Measurements from ENCODE around the gene HTR2B.

HTR2B gene

DNA sequence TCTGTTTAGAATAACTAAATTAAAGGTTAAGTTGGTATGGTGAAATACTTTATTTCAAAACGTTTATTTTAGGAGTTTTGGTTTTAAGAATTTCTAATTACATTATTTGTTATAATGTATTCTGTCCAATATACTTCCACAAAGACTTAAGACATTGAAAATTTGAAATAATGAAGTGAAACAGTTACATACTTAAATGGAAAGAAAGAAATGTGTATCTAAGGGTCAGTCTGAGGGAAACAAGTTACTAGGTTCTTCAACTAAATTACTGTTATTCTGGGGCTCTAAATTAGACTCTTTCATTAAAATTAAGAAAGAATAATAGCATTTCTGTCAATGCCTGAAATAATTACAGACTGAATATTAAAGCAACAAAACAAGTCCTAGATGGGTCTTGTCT, 7.7 kb downstream of the HTR2B start:
- in situ Hi-C loops (cut with HindIII; ENCODE audit: low sequenced_read_pairs), result no loop called here
- DNase-seq (ENCODE audit: low read depth, low spot score), result no peak
- TF ChIP-seq, protein P1, sequence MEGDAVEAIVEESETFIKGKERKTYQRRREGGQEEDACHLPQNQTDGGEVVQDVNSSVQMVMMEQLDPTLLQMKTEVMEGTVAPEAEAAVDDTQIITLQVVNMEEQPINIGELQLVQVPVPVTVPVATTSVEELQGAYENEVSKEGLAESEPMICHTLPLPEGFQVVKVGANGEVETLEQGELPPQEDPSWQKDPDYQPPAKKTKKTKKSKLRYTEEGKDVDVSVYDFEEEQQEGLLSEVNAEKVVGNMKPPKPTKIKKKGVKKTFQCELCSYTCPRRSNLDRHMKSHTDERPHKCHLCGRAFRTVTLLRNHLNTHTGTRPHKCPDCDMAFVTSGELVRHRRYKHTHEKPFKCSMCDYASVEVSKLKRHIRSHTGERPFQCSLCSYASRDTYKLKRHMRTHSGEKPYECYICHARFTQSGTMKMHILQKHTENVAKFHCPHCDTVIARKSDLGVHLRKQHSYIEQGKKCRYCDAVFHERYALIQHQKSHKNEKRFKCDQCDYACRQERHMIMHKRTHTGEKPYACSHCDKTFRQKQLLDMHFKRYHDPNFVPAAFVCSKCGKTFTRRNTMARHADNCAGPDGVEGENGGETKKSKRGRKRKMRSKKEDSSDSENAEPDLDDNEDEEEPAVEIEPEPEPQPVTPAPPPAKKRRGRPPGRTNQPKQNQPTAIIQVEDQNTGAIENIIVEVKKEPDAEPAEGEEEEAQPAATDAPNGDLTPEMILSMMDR (IDR thresholded peaks at IDR 0.05; ENCODE audit: low read depth, low read length), result no peak
- no peak overlapping the region for H3K4me3 ChIP-seq (ENCODE audit: low read depth, low read length)

DNA sequence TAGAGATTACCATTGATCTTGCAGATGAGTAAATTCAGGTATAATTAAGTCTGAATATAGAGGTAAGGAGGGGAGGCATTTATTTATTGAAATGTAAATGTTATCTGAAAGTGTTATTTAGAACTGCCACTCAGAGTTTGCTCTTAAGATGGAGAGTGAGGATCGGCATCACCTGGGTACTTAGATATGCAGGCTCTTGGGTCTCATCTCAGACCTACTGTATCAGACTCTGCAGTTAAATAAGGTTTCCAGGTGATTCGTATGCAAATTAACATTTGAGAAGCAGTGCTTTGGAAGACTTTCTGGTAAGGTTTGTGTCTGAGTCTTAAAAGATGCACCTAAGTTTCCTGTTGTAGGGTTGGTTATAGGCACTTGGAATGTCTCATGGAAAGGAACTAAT, 9.2 kb downstream of the HTR2B start:
- no peak overlapping the region for H3K4me3 ChIP-seq (ENCODE audit: low read depth, low read length)
- in situ Hi-C loops (cut with HindIII; ENCODE audit: low sequenced_read_pairs), result no loop called here
- no peak for DNase-seq (ENCODE audit: low read depth, low spot score)
- TF ChIP-seq, protein P1 (IDR thresholded peaks at IDR 0.05; ENCODE audit: low read depth, low read length), result no peak

GRCh38 chr2:231113489-231113888, 11.4 kb downstream of the HTR2B start:
- H3K4me3 ChIP-seq (ENCODE audit: low read depth, low read length), result no peak overlapping the region
- in situ Hi-C loops (cut with HindIII; ENCODE audit: low sequenced_read_pairs), result no loop called here
- DNase-seq (ENCODE audit: low read depth, low spot score), result no peak
- TF ChIP-seq, protein P1 (IDR thresholded peaks at IDR 0.05; ENCODE audit: low read depth, low read length), result no peak

- in situ Hi-C loops (cut with HindIII; ENCODE audit: low sequenced_read_pairs), result no loop called here
- no peak overlapping the region for H3K4me3 ChIP-seq (ENCODE audit: low read depth, low read length)
- TF ChIP-seq, protein P1 (IDR thresholded peaks at IDR 0.05; ENCODE audit: low read depth, low read length), result no peak
- peak; percentile 51 for DNase-seq (ENCODE audit: low read depth, low spot score)
Observed at GRCh38 chr2:231111987-231112386, 12.9 kb downstream of the HTR2B start.

DNA sequence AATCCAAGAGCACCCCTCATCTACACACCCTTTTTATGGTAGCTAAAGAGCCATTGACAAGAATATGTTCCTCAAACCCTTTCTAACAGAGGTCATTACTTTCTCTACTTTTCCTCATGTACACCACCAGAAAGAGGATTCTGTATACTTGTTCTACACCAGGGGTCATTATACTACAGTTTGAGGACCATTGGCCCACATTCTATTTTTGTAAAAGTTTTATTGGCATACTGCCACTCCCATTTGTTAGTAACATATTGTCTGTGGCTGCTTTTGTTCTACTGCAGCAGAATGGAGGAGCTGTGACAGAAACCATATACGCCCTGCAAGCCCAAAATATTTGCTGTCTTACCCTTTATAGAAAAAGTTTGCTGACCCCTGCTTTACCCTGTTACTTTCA, 14.3 kb downstream of the HTR2B start:
- TF ChIP-seq, protein P1 (IDR thresholded peaks at IDR 0.05; ENCODE audit: low read depth, low read length), result peak; percentile 20
- in situ Hi-C loops (cut with HindIII; ENCODE audit: low sequenced_read_pairs), result no loop called here
- DNase-seq (ENCODE audit: low read depth, low spot score), result peak; percentile 73
- H3K4me3 ChIP-seq (ENCODE audit: low read depth, low read length), result no peak overlapping the region

- peak; percentile 79 for DNase-seq (ENCODE audit: low read depth, low spot score)
- TF ChIP-seq, protein P1 (IDR thresholded peaks at IDR 0.05; ENCODE audit: low read depth, low read length), result peak; percentile 85
- in situ Hi-C loops (cut with HindIII; ENCODE audit: low sequenced_read_pairs), result no loop called here
Observed at GRCh38 chr2:231104115-231104713, 20.6 kb downstream of the HTR2B start.

More at GRCh38 chr2:231104115-231104713, 20.6 kb downstream of the HTR2B start:
- no peak overlapping the region for H3K4me3 ChIP-seq (ENCODE audit: low read depth, low read length)
